ENCODE measurements around the gene ARHGAP30.
"Not testable (repeated sequence)": the region's sequence is repeated elsewhere in the genome, so short reads cannot be mapped to it uniquely, and the experiment has no call there.

Gene ARHGAP30

DNA sequence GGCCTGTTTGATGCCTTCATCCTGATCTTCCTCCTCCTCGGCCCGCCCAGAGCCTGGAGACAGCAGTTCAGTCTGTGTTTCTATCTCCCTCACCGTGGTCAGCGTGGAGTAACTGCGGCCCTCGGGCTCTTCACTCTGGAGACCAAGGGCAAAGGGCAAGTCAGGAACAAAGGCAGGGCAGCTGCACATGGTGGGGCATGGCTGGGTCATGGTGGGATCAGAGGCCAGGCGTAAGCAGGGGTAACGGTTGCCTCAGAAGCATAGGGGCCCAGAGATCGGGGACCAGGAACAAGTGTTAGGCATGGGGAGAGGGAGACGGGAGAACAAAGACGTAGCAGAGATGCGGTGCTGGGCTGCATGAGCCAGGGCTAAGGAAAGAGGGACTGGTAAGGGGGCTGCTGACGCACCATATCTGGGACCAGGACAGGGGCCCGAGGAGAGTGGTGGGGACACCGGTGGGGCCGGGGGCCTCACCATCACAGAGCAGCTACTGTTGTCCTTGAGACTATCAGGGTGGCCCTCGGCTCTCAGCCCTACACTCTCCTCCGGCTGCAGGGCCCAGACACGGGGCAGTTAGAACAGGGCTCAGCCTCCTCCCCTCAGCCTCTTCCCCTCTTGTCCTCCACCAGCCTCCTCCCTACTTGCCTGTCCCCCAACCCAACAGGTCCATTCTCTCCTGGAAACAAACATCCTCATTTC is 3.2 kb upstream of the ARHGAP30 start:
- peak overlapping the region; percentile 57 for H3K27ac Mint-ChIP-seq
- H3K36me3 Mint-ChIP-seq (ENCODE audit: low read depth), result peaks cover 16% of the 10 kb centered on the region
- no peaks in the 10 kb centered on the region for H3K9me3 Mint-ChIP-seq
- H3K4me1 Mint-ChIP-seq (ENCODE audit: low read depth), result peaks cover 25% of the 10 kb centered on the region
- no peak for DNase-seq (ENCODE audit: low spot score)
- H3K27me3 Mint-ChIP-seq (ENCODE audit: low read depth), result no peaks in the 10 kb centered on the region
- no peak overlapping the region for H3K4me3 Mint-ChIP-seq

DNA sequence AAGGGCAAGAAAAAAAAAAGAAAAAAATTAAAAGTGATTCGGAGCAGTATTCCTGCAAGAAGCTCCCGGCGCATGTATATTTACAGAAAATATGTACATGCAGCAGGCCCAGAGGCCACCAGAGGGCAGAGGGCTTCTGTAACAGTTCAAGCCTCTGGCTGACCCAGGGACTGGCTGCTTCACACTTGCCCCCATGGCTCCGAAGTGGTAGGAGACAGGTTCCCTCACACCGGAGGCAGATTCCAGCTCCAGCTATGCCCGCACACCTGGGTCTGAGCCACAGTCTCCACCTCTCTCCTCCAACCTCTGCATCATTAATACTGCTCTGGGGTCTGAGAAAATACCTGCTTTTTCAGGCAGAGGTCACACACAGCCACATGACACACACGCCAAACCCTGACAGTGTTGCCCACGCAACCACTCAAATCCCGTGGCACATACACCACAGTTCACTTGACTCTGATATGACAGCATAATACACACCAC is 2.2 kb upstream of the ARHGAP30 start:
- DNase-seq (ENCODE audit: low spot score), result peak; percentile 43
- Mint-ChIP-seq H3K4me3 (no peak overlapping the region), H3K4me1 (ENCODE audit: low read depth) (peaks cover 33% of the 10 kb centered on the region), H3K27me3 (ENCODE audit: low read depth) (no peaks in the 10 kb centered on the region), H3K36me3 (ENCODE audit: low read depth) (peaks cover 24% of the 10 kb centered on the region), H3K9me3 (no peaks in the 10 kb centered on the region), H3K27ac (peak overlapping the region; percentile 15)

DNA sequence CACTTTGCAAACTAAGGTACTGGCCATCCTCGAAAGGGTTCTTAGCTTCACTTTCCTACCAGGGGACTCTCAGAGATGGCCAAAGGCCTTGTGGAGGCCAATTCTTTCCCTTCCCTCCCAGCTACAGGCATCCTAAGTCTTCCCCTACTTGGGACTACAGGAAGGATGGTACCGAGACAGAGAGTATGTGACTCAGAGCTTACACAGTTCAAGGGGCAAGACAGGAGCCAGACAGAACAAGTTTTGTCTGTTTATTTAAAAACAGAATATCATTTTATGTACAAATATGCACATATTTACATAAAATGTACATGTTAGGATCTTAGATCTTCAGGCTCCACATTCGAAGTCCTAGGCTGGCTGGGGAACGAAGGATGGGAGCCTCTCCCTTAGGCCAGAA is 1.1 kb upstream of the ARHGAP30 start:
- Mint-ChIP-seq H3K36me3 (ENCODE audit: low read depth) (peaks cover 32% of the 10 kb centered on the region), H3K27me3 (ENCODE audit: low read depth) (no peaks in the 10 kb centered on the region), H3K4me1 (ENCODE audit: low read depth) (peaks cover 40% of the 10 kb centered on the region), H3K27ac (peak overlapping the region; percentile 100), H3K9me3 (no peaks in the 10 kb centered on the region), H3K4me3 (no peak overlapping the region)
- DNase-seq (ENCODE audit: low spot score), result no peak

DNA sequence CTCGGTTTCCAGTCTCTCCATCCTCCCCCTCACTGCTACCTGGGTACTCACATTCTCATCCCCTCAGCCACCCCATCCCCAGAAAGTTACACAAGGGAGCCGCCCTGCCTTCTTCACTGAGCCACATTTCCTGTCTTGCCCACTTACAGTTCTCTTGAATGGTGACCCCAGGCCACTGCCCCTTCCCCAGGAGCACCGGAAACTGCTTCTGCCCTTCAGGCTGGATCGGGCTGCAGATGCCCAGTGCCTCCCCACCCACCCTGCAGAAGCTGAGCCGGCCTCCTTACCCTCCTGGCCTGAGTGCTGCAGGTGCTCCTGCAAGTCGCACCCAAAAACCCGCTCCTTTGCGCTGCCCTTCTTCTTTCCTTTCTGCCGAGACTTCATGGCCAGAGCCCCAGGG is 450 bp downstream of the ARHGAP30 start:
- H3K4me1 Mint-ChIP-seq (ENCODE audit: low read depth), result peaks cover 47% of the 10 kb centered on the region
- H3K9me3 Mint-ChIP-seq, result no peaks in the 10 kb centered on the region
- no peak for DNase-seq (ENCODE audit: low spot score)
- peak overlapping the region; percentile 100 for H3K4me3 Mint-ChIP-seq
- H3K36me3 Mint-ChIP-seq (ENCODE audit: low read depth), result peaks cover 37% of the 10 kb centered on the region
- no peaks in the 10 kb centered on the region for H3K27me3 Mint-ChIP-seq (ENCODE audit: low read depth)
- peak overlapping the region; percentile 100 for H3K27ac Mint-ChIP-seq

DNA sequence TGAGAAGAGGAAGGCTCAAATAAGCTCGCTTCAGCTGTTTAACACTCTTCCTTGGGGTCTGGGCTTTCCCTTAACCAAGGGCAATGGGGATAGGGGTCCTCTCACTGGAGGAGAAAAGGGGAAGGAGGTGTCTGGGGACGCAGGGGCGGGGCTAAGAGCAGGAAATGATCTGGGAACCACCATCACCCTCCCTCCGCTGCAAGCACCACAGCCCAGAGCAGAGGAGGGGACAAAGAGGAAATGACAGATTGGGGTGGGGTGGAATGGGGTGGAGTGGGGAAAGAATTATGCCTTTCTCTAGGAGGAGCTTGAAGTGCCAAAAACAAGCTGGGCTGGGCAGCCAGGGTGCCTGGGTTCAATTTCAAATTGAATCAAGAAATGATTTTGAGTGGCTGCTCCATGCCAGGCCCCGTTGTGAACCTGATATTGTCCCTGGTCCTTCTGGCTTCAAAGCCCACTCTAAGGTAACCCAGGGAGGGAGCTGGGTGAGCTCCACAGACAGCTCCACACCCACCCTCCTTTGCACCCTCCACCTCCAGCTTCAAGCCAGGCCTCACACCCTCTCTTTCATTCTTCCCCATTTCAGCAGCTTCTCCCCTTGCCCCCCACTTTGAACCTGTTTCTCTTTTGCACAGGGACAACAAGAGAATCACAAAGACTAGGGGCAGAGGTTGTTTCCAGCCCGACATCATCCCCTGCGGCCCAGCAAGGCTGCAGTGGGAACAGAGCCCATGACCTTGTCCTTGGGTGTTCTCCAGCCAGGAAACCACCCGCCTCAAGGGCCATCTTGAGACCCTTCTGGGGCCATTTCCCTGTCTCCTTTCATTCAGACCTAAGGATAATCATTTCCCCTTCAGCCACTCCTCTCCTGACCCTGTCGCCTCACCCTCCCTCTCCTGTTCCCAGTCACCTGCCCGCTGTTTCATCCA is 1.1 kb downstream of the ARHGAP30 start:
- Mint-ChIP-seq H3K27ac (peak overlapping the region; percentile 100), H3K27me3 (ENCODE audit: low read depth) (no peaks in the 10 kb centered on the region), H3K36me3 (ENCODE audit: low read depth) (peaks cover 42% of the 10 kb centered on the region), H3K4me1 (ENCODE audit: low read depth) (peaks cover 53% of the 10 kb centered on the region), H3K9me3 (no peaks in the 10 kb centered on the region), H3K4me3 (peak overlapping the region; percentile 100)
- peak; percentile 82 for DNase-seq (ENCODE audit: low spot score)

DNA sequence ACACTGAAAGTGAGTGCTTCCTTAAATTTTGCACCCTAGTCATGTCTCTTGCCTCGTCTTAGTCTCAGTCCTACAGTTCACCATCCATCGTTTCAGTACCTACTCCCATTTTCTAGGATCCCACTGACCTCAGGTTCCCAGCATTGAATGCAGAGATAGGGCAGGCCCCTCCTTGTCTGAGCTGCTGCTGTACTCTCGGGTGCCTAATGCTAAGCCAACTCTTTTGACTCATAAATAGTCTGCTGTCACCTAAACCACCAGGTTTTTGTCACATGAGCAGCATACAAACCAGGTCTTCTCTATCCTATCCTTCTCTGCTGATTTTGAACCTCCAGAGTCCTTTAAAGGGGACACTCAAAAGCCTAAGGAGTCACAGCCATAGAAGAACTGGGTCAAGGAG is 3.0 kb downstream of the ARHGAP30 start:
- H3K27me3 Mint-ChIP-seq (ENCODE audit: low read depth), result no peaks in the 10 kb centered on the region
- H3K4me1 Mint-ChIP-seq (ENCODE audit: low read depth), result peaks cover 56% of the 10 kb centered on the region
- H3K36me3 Mint-ChIP-seq (ENCODE audit: low read depth), result peaks cover 55% of the 10 kb centered on the region
- H3K27ac Mint-ChIP-seq, result peak overlapping the region; percentile 100
- DNase-seq (ENCODE audit: low spot score), result no peak
- H3K4me3 Mint-ChIP-seq, result peak overlapping the region; percentile 100
- no peaks in the 10 kb centered on the region for H3K9me3 Mint-ChIP-seq

DNA sequence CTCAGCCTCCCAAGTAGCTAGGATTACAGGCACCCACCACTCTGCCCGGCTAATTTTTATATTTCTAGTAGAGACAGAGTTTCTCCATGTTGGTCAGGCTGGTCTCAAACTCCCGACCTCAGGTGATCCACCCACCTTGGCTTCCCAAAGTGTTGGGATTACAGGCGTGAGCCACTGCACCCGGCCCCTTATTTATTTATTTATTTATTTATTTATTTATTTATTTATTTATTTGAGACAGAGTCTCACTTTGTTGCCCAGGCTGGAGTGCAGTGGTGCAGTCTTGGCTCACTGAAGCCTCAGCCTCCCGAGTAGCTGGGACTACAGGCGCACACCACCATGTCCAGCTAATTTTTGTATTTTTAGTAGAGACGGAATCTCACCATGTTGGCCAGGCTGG is 4.0 kb downstream of the ARHGAP30 start:
- not testable (repeated sequence) for H3K27me3 Mint-ChIP-seq (ENCODE audit: low read depth); DNase-seq (ENCODE audit: low spot score); H3K27ac Mint-ChIP-seq; H3K9me3 Mint-ChIP-seq
- Mint-ChIP-seq H3K4me1 (ENCODE audit: low read depth) (peaks cover 51% of the 10 kb centered on the region), H3K36me3 (ENCODE audit: low read depth) (peaks cover 57% of the 10 kb centered on the region), H3K4me3 (peak overlapping the region; percentile 100)

DNA sequence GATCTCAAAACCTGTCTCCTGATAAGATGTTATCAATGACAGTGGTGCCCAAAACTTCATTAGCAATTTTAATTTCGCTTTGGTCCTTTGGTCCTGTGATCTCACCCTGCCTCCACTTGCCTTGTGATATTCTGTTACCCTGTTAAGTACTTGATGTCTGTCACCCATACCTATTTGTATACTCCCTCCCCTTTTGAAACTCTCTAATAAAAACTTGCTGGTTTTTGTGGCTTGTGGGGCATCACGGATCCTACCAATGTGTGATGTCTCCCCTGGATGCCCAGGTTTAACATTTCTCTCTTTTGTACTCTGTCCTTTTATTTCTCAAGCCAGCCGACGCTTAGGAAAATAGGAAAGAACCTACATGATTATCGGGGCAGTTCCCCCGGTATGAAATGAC is 5.8 kb downstream of the ARHGAP30 start:
- not testable (repeated sequence) for H3K27me3 Mint-ChIP-seq (ENCODE audit: low read depth); DNase-seq (ENCODE audit: low spot score); H3K9me3 Mint-ChIP-seq
- H3K4me3 Mint-ChIP-seq, result peak overlapping the region; percentile 81
- peak overlapping the region; percentile 89 for H3K27ac Mint-ChIP-seq
- H3K4me1 Mint-ChIP-seq (ENCODE audit: low read depth), result peaks cover 48% of the 10 kb centered on the region
- H3K36me3 Mint-ChIP-seq (ENCODE audit: low read depth), result peaks cover 64% of the 10 kb centered on the region

DNA sequence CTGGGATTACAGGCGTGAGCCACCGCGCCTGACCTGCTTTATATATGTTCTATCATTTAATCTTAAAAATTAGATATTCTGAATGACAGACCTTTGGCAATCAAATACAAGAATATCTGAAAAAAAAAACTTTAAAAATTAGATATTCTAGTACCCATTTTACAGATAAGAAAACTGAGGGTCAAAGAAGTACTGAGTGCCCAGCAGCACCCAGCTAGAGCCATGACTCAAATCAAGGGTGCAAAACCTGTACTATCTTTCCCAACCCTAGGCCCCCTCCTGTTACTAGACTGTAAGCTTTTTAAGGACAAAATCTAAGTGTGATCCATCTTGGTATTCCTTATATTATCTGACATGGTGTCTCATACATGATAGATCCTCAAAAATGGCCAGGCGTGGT is 8.3 kb downstream of the ARHGAP30 start:
- H3K4me1 Mint-ChIP-seq (ENCODE audit: low read depth), result peaks cover 36% of the 10 kb centered on the region
- peaks cover 55% of the 10 kb centered on the region for H3K36me3 Mint-ChIP-seq (ENCODE audit: low read depth)
- H3K27ac Mint-ChIP-seq, result no peak overlapping the region
- no peak for DNase-seq (ENCODE audit: low spot score)
- no peak overlapping the region for H3K4me3 Mint-ChIP-seq
- H3K9me3 Mint-ChIP-seq, result no peaks in the 10 kb centered on the region
- H3K27me3 Mint-ChIP-seq (ENCODE audit: low read depth), result no peaks in the 10 kb centered on the region

DNA sequence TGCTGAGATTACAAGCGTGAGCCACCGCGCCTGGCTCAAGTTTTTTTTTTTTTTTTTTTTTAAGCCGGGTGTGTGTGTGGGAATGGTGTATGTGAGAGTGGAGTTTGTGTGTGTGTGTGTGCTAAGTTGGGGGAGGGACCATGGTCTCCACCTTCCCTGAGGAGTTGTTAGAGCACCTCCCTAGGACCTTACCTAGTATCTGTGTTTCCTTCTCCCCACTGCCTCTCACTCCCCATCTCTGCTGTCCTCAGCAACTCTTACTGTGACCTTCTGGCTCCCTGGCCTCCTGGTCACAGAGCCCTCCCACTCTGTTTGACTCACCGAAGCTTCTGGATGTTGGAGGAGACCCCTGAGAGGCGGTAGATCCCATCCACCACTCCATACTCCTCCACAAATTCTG is 10.4 kb downstream of the ARHGAP30 start:
- peaks cover 25% of the 10 kb centered on the region for H3K4me1 Mint-ChIP-seq (ENCODE audit: low read depth)
- DNase-seq (ENCODE audit: low spot score), result no peak
- H3K4me3 Mint-ChIP-seq, result no peak overlapping the region
- no peak overlapping the region for H3K27ac Mint-ChIP-seq
- H3K9me3 Mint-ChIP-seq, result no peaks in the 10 kb centered on the region
- peaks cover 58% of the 10 kb centered on the region for H3K36me3 Mint-ChIP-seq (ENCODE audit: low read depth)
- H3K27me3 Mint-ChIP-seq (ENCODE audit: low read depth), result no peaks in the 10 kb centered on the region

DNA sequence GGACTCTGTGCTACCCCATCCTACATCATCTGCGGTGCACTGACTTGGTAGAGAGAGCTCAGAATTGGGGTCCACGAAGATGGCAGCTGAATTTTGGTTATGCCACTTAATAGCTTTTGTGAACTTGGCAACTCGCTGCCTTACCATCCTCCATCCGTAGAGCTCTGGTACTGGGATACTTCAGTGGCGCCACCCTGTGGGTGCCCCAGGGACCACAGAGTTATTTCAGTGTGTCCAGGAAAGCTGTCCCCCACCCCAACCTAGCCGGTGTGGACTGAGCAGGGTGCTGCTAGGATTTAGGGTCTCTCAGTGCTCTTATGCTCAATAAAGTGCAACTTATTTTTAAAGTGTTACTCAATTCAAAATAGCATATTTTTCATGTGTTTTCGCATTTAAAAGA is 14.9 kb downstream of the ARHGAP30 start:
- no peak for DNase-seq (ENCODE audit: low spot score)
- Mint-ChIP-seq H3K9me3 (no peaks in the 10 kb centered on the region), H3K27ac (no peak overlapping the region), H3K4me3 (no peak overlapping the region), H3K4me1 (ENCODE audit: low read depth) (peaks cover 10% of the 10 kb centered on the region), H3K36me3 (ENCODE audit: low read depth) (peaks cover 71% of the 10 kb centered on the region), H3K27me3 (ENCODE audit: low read depth) (no peaks in the 10 kb centered on the region)

DNA sequence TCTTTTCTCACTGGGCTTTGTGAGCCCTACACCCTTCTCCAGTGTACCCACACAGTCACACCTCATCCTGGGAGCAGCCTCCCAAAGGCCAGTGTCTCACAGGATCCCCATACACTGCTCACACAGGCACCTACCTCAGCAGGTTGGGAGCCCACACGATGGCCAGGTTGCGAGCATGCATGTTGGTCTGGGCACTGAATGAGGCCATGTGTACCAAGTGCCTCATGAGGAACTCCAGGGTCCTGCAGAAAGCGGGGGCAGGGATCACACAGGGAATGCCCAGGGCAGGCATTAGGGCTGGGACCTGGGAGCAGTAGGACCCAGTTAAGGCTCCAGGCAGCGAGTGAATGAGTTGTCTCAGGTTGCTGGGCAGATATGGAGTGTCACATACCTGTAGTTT is 15.5 kb downstream of the ARHGAP30 start:
- H3K4me3 Mint-ChIP-seq, result no peak overlapping the region
- H3K4me1 Mint-ChIP-seq (ENCODE audit: low read depth), result peaks cover 6% of the 10 kb centered on the region
- peaks cover 71% of the 10 kb centered on the region for H3K36me3 Mint-ChIP-seq (ENCODE audit: low read depth)
- no peaks in the 10 kb centered on the region for H3K27me3 Mint-ChIP-seq (ENCODE audit: low read depth)
- no peak for DNase-seq (ENCODE audit: low spot score)
- H3K27ac Mint-ChIP-seq, result no peak overlapping the region
- H3K9me3 Mint-ChIP-seq, result no peaks in the 10 kb centered on the region

DNA sequence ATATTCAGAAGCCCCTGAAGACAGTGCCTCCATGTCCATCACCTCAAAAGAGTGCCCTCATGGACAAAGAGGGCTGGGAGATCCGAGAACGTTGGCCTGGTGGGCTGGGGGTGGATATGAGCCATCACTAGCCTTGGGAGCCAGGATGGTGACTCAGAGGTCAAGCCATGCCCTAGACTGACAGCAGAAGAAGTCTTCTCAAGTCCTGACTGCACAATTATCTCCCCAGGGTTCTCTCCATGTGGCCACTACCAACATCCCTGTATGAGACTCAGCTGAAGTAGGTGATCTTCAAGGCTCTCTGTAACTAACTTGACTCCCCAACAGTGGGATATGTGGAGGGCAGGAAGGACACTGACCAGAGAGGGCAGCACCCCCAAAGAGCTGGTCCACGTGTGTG is 16.8 kb downstream of the ARHGAP30 start:
- peaks cover 9% of the 10 kb centered on the region for H3K4me1 Mint-ChIP-seq (ENCODE audit: low read depth)
- H3K9me3 Mint-ChIP-seq, result no peaks in the 10 kb centered on the region
- no peak for DNase-seq (ENCODE audit: low spot score)
- H3K27ac Mint-ChIP-seq, result no peak overlapping the region
- peaks cover 78% of the 10 kb centered on the region for H3K36me3 Mint-ChIP-seq (ENCODE audit: low read depth)
- no peak overlapping the region for H3K4me3 Mint-ChIP-seq
- H3K27me3 Mint-ChIP-seq (ENCODE audit: low read depth), result no peaks in the 10 kb centered on the region

DNA sequence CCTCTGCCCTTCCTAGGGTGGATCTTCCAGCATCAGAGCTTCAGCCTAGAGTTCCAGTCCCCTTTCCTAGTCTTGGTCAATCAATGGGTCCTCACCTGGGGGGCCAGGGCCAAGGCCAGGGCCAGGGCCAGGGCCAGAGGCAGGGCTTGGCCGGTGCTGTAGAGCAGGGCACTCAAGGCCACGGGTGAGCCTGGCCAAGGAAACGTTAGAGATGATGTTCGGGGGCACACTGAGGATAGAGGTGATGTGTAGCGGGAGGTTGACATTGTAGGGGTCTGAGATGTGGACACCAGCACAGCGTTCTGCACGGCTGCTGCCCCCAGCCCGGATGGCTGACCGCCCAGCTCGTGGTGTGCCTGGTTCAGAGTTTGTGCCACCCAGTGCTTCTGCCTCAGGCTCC is 18.5 kb downstream of the ARHGAP30 start:
- Mint-ChIP-seq H3K4me1 (ENCODE audit: low read depth) (peaks cover 12% of the 10 kb centered on the region), H3K9me3 (no peaks in the 10 kb centered on the region), H3K4me3 (no peak overlapping the region), H3K27ac (no peak overlapping the region), H3K36me3 (ENCODE audit: low read depth) (peaks cover 79% of the 10 kb centered on the region), H3K27me3 (ENCODE audit: low read depth) (no peaks in the 10 kb centered on the region)
- DNase-seq (ENCODE audit: low spot score), result no peak

All from T-helper 2 cell treated with Interferon-gamma antibody and Interleukin-4, amounts not matched to agents 5 μg/mL and 100 μg/mL, for 36 hours (primary cell).